Hepatocyte (in vitro differentiated cells): ENCODE measurements around the gene GMDS. TPM values are rescaled to one million over a fixed set of nuclear protein-coding genes. Genes with fewer than 3 reads are reported as not detected.

Experiments
- DNase-seq: peaks from one replicate; pipeline ENCODE4 v3.0.0-alpha.2; 2016; ENCODE audit warnings: low spot score
- H2AFZ ChIP-seq: fragments of 200-600 bp; sonication (generic); 2 replicates; pipeline ENCODE4 v1.6.0; 2016; ENCODE audit warnings: antibody characterized with exemption, mild to moderate bottlenecking
- H3K27ac ChIP-seq: fragments of 200-600 bp; sonication (generic); 2 replicates; pipeline ENCODE4 v1.5.1; 2016; ENCODE audit warnings: mild to moderate bottlenecking
- H3K27me3 ChIP-seq: fragments of 200-600 bp; sonication (generic); 2 replicates; pipeline ENCODE4 v1.6.1; 2016
- H3K36me3 ChIP-seq: fragments of 200-600 bp; sonication (generic); replicated peaks from 2 replicates; pipeline ENCODE4 v1.5.1; 2016; ENCODE audit warnings: low read depth; ENCODE audit not compliant: insufficient read depth
- H3K4me1 ChIP-seq: fragments of 200-600 bp; sonication (generic); 2 replicates; pipeline ENCODE4 v1.5.1; 2016; ENCODE audit warnings: mild to moderate bottlenecking, moderate library complexity; ENCODE audit not compliant: insufficient read depth
- H3K4me2 ChIP-seq: fragments of 200-600 bp; sonication (generic); 2 replicates; pipeline ENCODE4 v1.6.0; 2016
- H3K4me3 ChIP-seq: fragments of 200-600 bp; sonication (generic); 2 replicates; pipeline ENCODE4 v1.5.1; 2016; ENCODE audit warnings: mild to moderate bottlenecking
- H3K79me2 ChIP-seq: fragments of 200-600 bp; sonication (generic); 2 replicates; pipeline ENCODE4 v1.6.0; 2017; ENCODE audit warnings: mild to moderate bottlenecking
- H3K9me2 ChIP-seq: fragments of 200-600 bp; sonication (generic); replicated peaks from 2 replicates; pipeline ENCODE4 v1.6.0; 2017; ENCODE audit warnings: mild to moderate bottlenecking; ENCODE audit not compliant: insufficient read depth
- H3K9me3 ChIP-seq: fragments of 200-600 bp; sonication (generic); 2 replicates; pipeline ENCODE4 v1.5.1; 2016; ENCODE audit warnings: low read depth, mild to moderate bottlenecking
- H4K20me1 ChIP-seq: fragments of 200-600 bp; sonication (generic); 2 replicates; pipeline ENCODE4 v1.6.0; 2016; ENCODE audit warnings: mild to moderate bottlenecking; ENCODE audit not compliant: insufficient read depth, poor library complexity, severe bottlenecking
- CTCF ChIP-seq: fragments of 200-600 bp; sonication (generic); IDR thresholded peaks from 2 replicates; pipeline ENCODE4 v1.5.1; 2016; ENCODE audit warnings: antibody characterized with exemption, mild to moderate bottlenecking; ENCODE audit not compliant: poor library complexity
- EZH2 ChIP-seq: fragments of 200-600 bp; sonication (generic); IDR thresholded peaks from 2 replicates; pipeline ENCODE4 v1.6.1; 2016; ENCODE audit warnings: antibody characterized with exemption, mild to moderate bottlenecking, borderline replicate concordance
- EZH2phosphoT487 ChIP-seq: fragments of 200-600 bp; sonication (generic); IDR thresholded peaks from one replicate; pipeline ENCODE4 v1.6.1; 2018; ENCODE audit warnings: antibody characterized with exemption, mild to moderate bottlenecking, low read depth, moderate library complexity; ENCODE audit not compliant: unreplicated experiment, severe bottlenecking
- WGBS: methylation state at CpG from one replicate; pipeline ENCODE4 v1.1.6; 2016; ENCODE audit warnings: low lambda C conversion rate; ENCODE audit errors: missing lambda C conversion rate; 5-methylcytosine and 5-hydroxymethylcytosine counted together
- polyA plus RNA-seq: library from polyadenylated mRNA; unstranded; fragments of >200 nt; fragmentation: Nextera tagmentation; extraction: Ambion mirVana; gene quantifications from 2 replicates; pipeline ENCODE4 v1.2.1, GENCODE V29; 2016
- total RNA-seq: library from RNA; depleted of rRNA; stranded (reverse); fragments of >200 nt; gene quantifications from 2 replicates; pipeline ENCODE4 v1.2.3, GENCODE V29; 2014

The GMDS gene
- total and polyA plus RNA-seq, 2 experiments from 2014 or later, result 20.7 to 32.6 TPM

GRCh38 chr6:2188397-2188796, 57.0 kb downstream of the GMDS start:
- no peak overlapping the region for H3K4me3 ChIP-seq
- TF ChIP-seq EZH2phosphoT487 (no peak), CTCF (no peak), EZH2 (no peak)
- peaks cover 5% of the 10 kb centered on the region for H3K79me2 ChIP-seq
- H2AFZ ChIP-seq, result no peak overlapping the region
- no peaks in the 10 kb centered on the region for H3K4me1 ChIP-seq
- H4K20me1 ChIP-seq, result no peaks in the 10 kb centered on the region
- no peak overlapping the region for H3K4me2 ChIP-seq
- H3K27me3 ChIP-seq, result no peaks in the 10 kb centered on the region
- DNase-seq, result no peak
- no peaks in the 10 kb centered on the region for H3K36me3 ChIP-seq
- no peak overlapping the region for H3K27ac ChIP-seq
- 96% methylated on average over 5 of the region's 5 CpGs for WGBS
- H3K9me2 ChIP-seq, result no peaks in the 10 kb centered on the region
- no peaks in the 10 kb centered on the region for H3K9me3 ChIP-seq

GRCh38 chr6:2187826-2188225, 57.6 kb downstream of the GMDS start:
- no peaks in the 10 kb centered on the region for H3K4me1 ChIP-seq
- H3K27ac ChIP-seq, result no peak overlapping the region
- H3K36me3 ChIP-seq, result no peaks in the 10 kb centered on the region
- H3K9me2 ChIP-seq, result no peaks in the 10 kb centered on the region
- H3K79me2 ChIP-seq, result peaks cover 5% of the 10 kb centered on the region
- no peak for TF ChIP-seq CTCF
- TF ChIP-seq EZH2, result no peak
- no peak for TF ChIP-seq EZH2phosphoT487
- no peak overlapping the region for H3K4me3 ChIP-seq
- no peak for DNase-seq
- no peak overlapping the region for H2AFZ ChIP-seq
- no peaks in the 10 kb centered on the region for H3K9me3 ChIP-seq
- H4K20me1 ChIP-seq, result no peaks in the 10 kb centered on the region
- no peak overlapping the region for H3K4me2 ChIP-seq
- no peaks in the 10 kb centered on the region for H3K27me3 ChIP-seq
- WGBS, result 67% methylated on average over 3 of the region's 3 CpGs

- Histone ChIP-seq H3K9me2 (no peaks in the 10 kb centered on the region), H3K79me2 (peaks cover 5% of the 10 kb centered on the region), H3K9me3 (no peaks in the 10 kb centered on the region), H4K20me1 (no peaks in the 10 kb centered on the region), H3K4me3 (no peak overlapping the region), H3K27ac (no peak overlapping the region), H3K36me3 (no peaks in the 10 kb centered on the region), H3K27me3 (no peaks in the 10 kb centered on the region), H3K4me2 (no peak overlapping the region), H2AFZ (no peak overlapping the region), H3K4me1 (no peaks in the 10 kb centered on the region)
- 93% methylated on average over 4 of the region's 4 CpGs for WGBS
- TF ChIP-seq EZH2phosphoT487 (no peak), CTCF (no peak), EZH2 (no peak)
- no peak for DNase-seq
These were observed 58.9 kb downstream of the GMDS start for GRCh38 chr6:2186516-2186915.

GRCh38 chr6:2185466-2185865, 59.9 kb downstream of the GMDS start:
- Histone ChIP-seq H3K27ac (no peak overlapping the region), H3K4me2 (no peak overlapping the region), H4K20me1 (no peaks in the 10 kb centered on the region), H3K4me1 (no peaks in the 10 kb centered on the region), H3K79me2 (peaks cover 5% of the 10 kb centered on the region), H3K27me3 (no peaks in the 10 kb centered on the region), H3K4me3 (no peak overlapping the region), H3K9me3 (no peaks in the 10 kb centered on the region), H3K9me2 (no peaks in the 10 kb centered on the region), H3K36me3 (no peaks in the 10 kb centered on the region), H2AFZ (no peak overlapping the region)
- TF ChIP-seq EZH2phosphoT487 (no peak), CTCF (no peak), EZH2 (no peak)
- no peak for DNase-seq
- 89% methylated on average over 2 of the region's 2 CpGs for WGBS
